CD4-positive, alpha-beta T cell (primary cell): ENCODE measurements around the gene MED27. TPM values are rescaled to one million over a fixed set of nuclear protein-coding genes. Genes with fewer than 3 reads are reported as not detected.
A peak's percentile ranks its signal among the peaks of the same experiment; 100 is the strongest.

Experiments used
- ATAC-seq: fragments of 200-7000 bp; cut with Tn5 transposase; one replicate; pipeline ENCODE4 v1.10.0; 2022; ENCODE audit warnings: mild to moderate bottlenecking; ENCODE audit not compliant: poor library complexity
- CTCF ChIA-PET: fragments of 350-600 bp; sonication (Branson Sonifier 250); formaldehyde crosslinking; loops from one replicate; lab custom pipeline; 2021; ENCODE audit warnings: antibody characterized with exemption, inconsistent platforms; lab: Charles Lee
- POLR2A ChIA-PET: fragments of 350-600 bp; sonication (Branson Sonifier 250); formaldehyde crosslinking; loops from one replicate; lab custom pipeline; 2021; ENCODE audit warnings: antibody characterized with exemption, inconsistent platforms; lab: Charles Lee
- DNase-seq, 14 experiments: peaks; one replicate each; pipeline ENCODE4 v3.0.0-alpha.2; 2013 to 2020; ENCODE audit warnings: mixed read lengths in 2 of 14
- H3K27ac ChIP-seq, 2 donors: one replicate each; pipeline versions ENCODE4 v1.5.1 to v1.7.0; 2013; ENCODE audit warnings: low read length in 2 of 2, low read depth in 1 of 2, mild to moderate bottlenecking in 1 of 2
- H3K27me3 ChIP-seq, 2 experiments: 1 replicate in 1 of 2; 2 replicates in 1 of 2; pipeline versions ENCODE4 v1.6.1 to v1.7.0; 2013; ENCODE audit warnings: low read length in 2 of 2, control low read depth in 1 of 2, mild to moderate bottlenecking in 1 of 2, moderate library complexity in 1 of 2; ENCODE audit not compliant: insufficient read depth in 2 of 2, control insufficient read depth in 1 of 2
- H3K36me3 ChIP-seq: one replicate; pipeline ENCODE4 v1.6.1; 2013; ENCODE audit warnings: low read length, control low read depth; ENCODE audit not compliant: insufficient read depth
- H3K4me1 ChIP-seq: one replicate; pipeline ENCODE4 v1.6.1; 2013; ENCODE audit warnings: low read length, control low read depth; ENCODE audit not compliant: insufficient read depth
- H3K4me3 ChIP-seq: one replicate; pipeline ENCODE4 v1.5.1; 2013; ENCODE audit warnings: mild to moderate bottlenecking, low read length, moderate library complexity
- H3K9me3 ChIP-seq, 2 experiments: 1 replicate in 1 of 2; 2 replicates in 1 of 2; pipeline versions ENCODE4 v1.6.1 to v1.7.0; 2013; ENCODE audit warnings: low read length in 2 of 2, mild to moderate bottlenecking in 2 of 2, control low read depth in 1 of 2, moderate library complexity in 1 of 2; ENCODE audit not compliant: control insufficient read depth in 1 of 2, insufficient read depth in 1 of 2
- H3K27ac Mint-ChIP-seq: one replicate; pipeline ENCODE4 v1.8.0; 2020; ENCODE audit warnings: mixed read lengths
- H3K27me3 Mint-ChIP-seq: one replicate; pipeline ENCODE4 v1.8.0; 2021; ENCODE audit warnings: mixed read lengths
- H3K36me3 Mint-ChIP-seq: one replicate; pipeline ENCODE4 v1.8.0; 2021; ENCODE audit warnings: low read depth, mixed read lengths
- H3K4me1 Mint-ChIP-seq: one replicate; pipeline ENCODE4 v1.8.0; 2021; ENCODE audit warnings: low read depth, mixed read lengths
- H3K4me3 Mint-ChIP-seq: one replicate; pipeline ENCODE4 v1.8.0; 2020; ENCODE audit warnings: mild to moderate bottlenecking, mixed read lengths
- H3K9me3 Mint-ChIP-seq: one replicate; pipeline ENCODE4 v1.8.0; 2020; ENCODE audit warnings: mixed read lengths
- CTCF ChIP-seq: fragments of 200-600 bp; IDR thresholded peaks from one replicate; pipeline ENCODE4 v1.8.0; 2022; ENCODE audit warnings: antibody characterized with exemption, mild to moderate bottlenecking
- intact Hi-C, 2 experiments: fragments of 100-400 bp; cut with DNase I in 1 of 2; cut with micrococcal nuclease in 1 of 2; formaldehyde crosslinking; loops; one replicate each; pipeline versions ENCODE4 v1.15.1 to v1.9.0; 2023 to 2025; cut with DNase I, micrococcal nuclease
- total RNA-seq, 174 experiments: library from RNA in 2 of 174; stranded (reverse) in 2 of 174; gene quantifications; one replicate each; pipeline ENCODE4 v1.2.3 and lab custom pipeline; 2021 to 2026

Gene MED27
- total RNA-seq, 2 experiments from 2014 or later, result 15.0 to 17.4 TPM

- Mint-ChIP-seq H3K4me1 (peaks cover 9% of the 10 kb centered on the region), H3K36me3 (no peaks in the 10 kb centered on the region), H3K9me3 (no peaks in the 10 kb centered on the region), H3K27ac (no peak overlapping the region), H3K4me3 (no peak overlapping the region), H3K27me3 (peaks cover 91% of the 10 kb centered on the region)
- Histone ChIP-seq H3K27ac (no peak overlapping the region), H3K36me3 (no peaks in the 10 kb centered on the region), H3K9me3 (no peaks in the 10 kb centered on the region), H3K4me1 (peaks cover 14% of the 10 kb centered on the region), H3K27me3 (peaks cover 21 to 23% of the 10 kb centered on the region in 2 experiments), H3K4me3 (peak overlapping the region; percentile 24)
- TF ChIP-seq CTCF, result no peak
- no peak for ATAC-seq
- intact Hi-C loops, result no loop called here
- DNase-seq, result no peak
- ChIA-PET CTCF (interaction anchor here (0.7 kb wide), 1 partner anchor 172 kb away, joined by 3 read pairs; no protein-coding TSS in a partner anchor), POLR2A (no interaction called here)
These were observed 46.4 kb upstream of the MED27 start for GRCh38 chr9:132125944-132126679.

- Histone ChIP-seq H3K27me3 (peaks cover 16 to 26% of the 10 kb centered on the region in 2 experiments), H3K4me1 (peaks cover 14% of the 10 kb centered on the region), H3K36me3 (no peaks in the 10 kb centered on the region), H3K27ac (no peak overlapping the region), H3K4me3 (no peak overlapping the region), H3K9me3 (no peaks in the 10 kb centered on the region)
- Mint-ChIP-seq H3K36me3 (no peaks in the 10 kb centered on the region), H3K9me3 (no peaks in the 10 kb centered on the region), H3K4me3 (no peak overlapping the region), H3K4me1 (peaks cover 9% of the 10 kb centered on the region), H3K27ac (no peak overlapping the region), H3K27me3 (peaks cover 91% of the 10 kb centered on the region)
- ATAC-seq (no peak), DNase-seq (no peak)
- ChIA-PET CTCF (no interaction called here), POLR2A (no interaction called here)
- TF ChIP-seq CTCF, result no peak
- intact Hi-C loops, result no loop called here
These were observed 45.7 kb upstream of the MED27 start for GRCh38 chr9:132125361-132125760.

GRCh38 chr9:132124800-132125199, 45.1 kb upstream of the MED27 start:
- no peak overlapping the region for H3K4me3 Mint-ChIP-seq
- intact Hi-C loops, result no loop called here
- Histone ChIP-seq H3K9me3 (no peaks in the 10 kb centered on the region), H3K4me3 (no peak overlapping the region), H3K27me3 (peaks cover 16 to 28% of the 10 kb centered on the region in 2 experiments), H3K27ac (no peak overlapping the region), H3K36me3 (no peaks in the 10 kb centered on the region), H3K4me1 (peaks cover 14% of the 10 kb centered on the region)
- H3K4me1 Mint-ChIP-seq, result peaks cover 9% of the 10 kb centered on the region
- H3K27me3 Mint-ChIP-seq, result peaks cover 87% of the 10 kb centered on the region
- ChIA-PET CTCF (interaction anchor here (0.6 kb wide), 1 partner anchor 236 kb away, joined by 3 read pairs; no protein-coding TSS in a partner anchor), POLR2A (no interaction called here)
- no peak overlapping the region for H3K27ac Mint-ChIP-seq
- H3K9me3 Mint-ChIP-seq, result no peaks in the 10 kb centered on the region
- TF ChIP-seq CTCF, result no peak
- ATAC-seq, result no peak
- H3K36me3 Mint-ChIP-seq, result no peaks in the 10 kb centered on the region
- no peak for DNase-seq
